ENCODE measurements around the gene NEDD9. TPM values are rescaled to one million over a fixed set of nuclear protein-coding genes. Genes with fewer than 3 reads are reported as not detected.

NEDD9 gene
- total RNA-seq, 1 donor from 2014 or later = 14.1 TPM

DNA sequence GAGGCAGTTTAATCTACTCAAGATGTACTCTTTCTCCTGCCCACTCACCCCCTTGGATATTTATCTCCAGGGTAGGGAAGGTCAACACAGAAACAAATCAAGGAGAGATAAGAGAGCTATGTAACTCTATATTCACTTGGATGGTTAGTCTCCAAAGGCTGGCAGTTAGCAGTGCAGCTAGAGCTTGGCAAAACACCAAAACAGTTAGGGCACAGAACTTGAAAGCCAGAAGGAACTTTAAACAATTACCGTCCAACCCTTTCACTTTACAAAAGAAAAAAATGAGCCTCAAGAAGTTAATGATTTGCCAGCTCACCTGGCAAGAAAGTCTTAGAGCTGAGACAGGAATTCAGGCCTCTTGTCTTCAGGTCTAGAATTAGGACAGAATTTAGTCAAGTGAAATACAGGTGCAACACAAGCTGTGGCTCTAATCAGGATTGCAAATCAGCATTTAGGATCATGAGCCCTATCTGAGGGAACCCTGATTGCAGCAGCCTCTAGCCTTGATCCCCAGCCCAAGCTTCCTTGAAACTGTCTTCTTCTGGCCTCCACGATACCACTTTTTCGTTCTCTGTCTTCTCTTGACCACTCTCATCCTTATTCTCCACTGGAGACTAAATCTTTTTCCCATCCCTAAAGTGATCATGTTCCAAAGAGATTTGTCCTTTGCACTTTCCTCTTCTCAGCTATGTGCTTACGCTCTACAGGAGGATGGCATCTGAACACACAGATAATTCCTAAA is 14.9 kb downstream of the NEDD9 start:
- Mint-ChIP-seq H3K27me3 (ENCODE audit: low read depth) (no peaks in the 10 kb centered on the region), H3K4me1 (peaks cover 60% of the 10 kb centered on the region), H3K4me3 (no peak overlapping the region), H3K36me3 (ENCODE audit: low read depth) (peaks cover 12% of the 10 kb centered on the region), H3K9me3 (no peaks in the 10 kb centered on the region), H3K27ac (ENCODE audit: unreplicated experiment) (no peak overlapping the region)
- no peak for DNase-seq (ENCODE audit: low read depth, low spot score)
- TF ChIP-seq, protein P1, sequence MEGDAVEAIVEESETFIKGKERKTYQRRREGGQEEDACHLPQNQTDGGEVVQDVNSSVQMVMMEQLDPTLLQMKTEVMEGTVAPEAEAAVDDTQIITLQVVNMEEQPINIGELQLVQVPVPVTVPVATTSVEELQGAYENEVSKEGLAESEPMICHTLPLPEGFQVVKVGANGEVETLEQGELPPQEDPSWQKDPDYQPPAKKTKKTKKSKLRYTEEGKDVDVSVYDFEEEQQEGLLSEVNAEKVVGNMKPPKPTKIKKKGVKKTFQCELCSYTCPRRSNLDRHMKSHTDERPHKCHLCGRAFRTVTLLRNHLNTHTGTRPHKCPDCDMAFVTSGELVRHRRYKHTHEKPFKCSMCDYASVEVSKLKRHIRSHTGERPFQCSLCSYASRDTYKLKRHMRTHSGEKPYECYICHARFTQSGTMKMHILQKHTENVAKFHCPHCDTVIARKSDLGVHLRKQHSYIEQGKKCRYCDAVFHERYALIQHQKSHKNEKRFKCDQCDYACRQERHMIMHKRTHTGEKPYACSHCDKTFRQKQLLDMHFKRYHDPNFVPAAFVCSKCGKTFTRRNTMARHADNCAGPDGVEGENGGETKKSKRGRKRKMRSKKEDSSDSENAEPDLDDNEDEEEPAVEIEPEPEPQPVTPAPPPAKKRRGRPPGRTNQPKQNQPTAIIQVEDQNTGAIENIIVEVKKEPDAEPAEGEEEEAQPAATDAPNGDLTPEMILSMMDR (conservative IDR thresholded peaks at IDR 0.05) = no peak

DNA sequence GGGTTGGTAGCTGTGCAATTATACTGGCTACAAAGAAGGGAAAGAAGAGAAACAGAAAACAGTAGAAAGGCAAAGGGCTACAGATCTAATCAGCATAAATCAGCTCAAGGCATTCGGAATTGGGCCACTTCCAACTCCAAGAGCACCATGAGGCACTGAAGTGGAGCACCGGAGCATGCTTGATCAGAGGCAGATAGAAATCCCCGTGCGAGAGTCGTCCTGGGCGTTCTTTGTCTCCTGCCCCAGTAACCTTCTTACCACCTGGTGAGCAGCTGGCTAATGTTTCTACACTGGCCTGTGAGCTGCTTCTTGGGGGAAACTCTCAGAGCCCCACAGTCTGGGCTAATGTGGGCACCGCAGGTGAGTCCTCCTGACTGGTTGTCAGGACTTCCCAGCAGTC is 16.7 kb downstream of the NEDD9 start:
- peak overlapping the region; percentile 65 for H3K27ac Mint-ChIP-seq (ENCODE audit: unreplicated experiment)
- H3K27me3 Mint-ChIP-seq (ENCODE audit: low read depth) = no peaks in the 10 kb centered on the region
- peaks cover 60% of the 10 kb centered on the region for H3K4me1 Mint-ChIP-seq
- H3K36me3 Mint-ChIP-seq (ENCODE audit: low read depth) = peaks cover 16% of the 10 kb centered on the region
- H3K9me3 Mint-ChIP-seq = no peaks in the 10 kb centered on the region
- H3K4me3 Mint-ChIP-seq = no peak overlapping the region
- no peak for DNase-seq (ENCODE audit: low read depth, low spot score)
- TF ChIP-seq, protein P1 (conservative IDR thresholded peaks at IDR 0.05) = no peak

DNA sequence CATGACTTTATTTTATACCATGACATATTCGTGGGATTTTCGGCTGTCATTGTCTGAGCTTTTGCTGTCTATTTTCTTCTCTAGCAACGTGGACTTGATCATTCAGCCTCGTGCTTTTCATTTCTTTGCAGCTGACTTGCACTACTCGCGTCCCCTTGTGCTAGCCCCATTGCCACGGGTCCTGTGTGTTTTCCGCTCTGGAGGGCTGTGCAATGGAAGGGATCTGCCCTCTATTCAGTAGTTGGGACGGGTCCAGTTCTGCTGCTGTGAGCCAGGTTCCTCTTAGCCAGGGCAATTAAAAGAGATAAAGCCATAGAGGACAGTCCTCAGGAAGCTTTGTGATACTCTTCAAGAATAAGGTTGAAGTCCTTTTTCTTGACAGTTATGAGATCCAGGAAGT is 17.6 kb downstream of the NEDD9 start:
- Mint-ChIP-seq H3K27ac (ENCODE audit: unreplicated experiment) (no peak overlapping the region), H3K9me3 (no peaks in the 10 kb centered on the region), H3K4me1 (peaks cover 55% of the 10 kb centered on the region), H3K27me3 (ENCODE audit: low read depth) (no peaks in the 10 kb centered on the region), H3K36me3 (ENCODE audit: low read depth) (peaks cover 14% of the 10 kb centered on the region), H3K4me3 (no peak overlapping the region)
- TF ChIP-seq, protein P1 (conservative IDR thresholded peaks at IDR 0.05) = no peak
- no peak for DNase-seq (ENCODE audit: low read depth, low spot score)

DNA sequence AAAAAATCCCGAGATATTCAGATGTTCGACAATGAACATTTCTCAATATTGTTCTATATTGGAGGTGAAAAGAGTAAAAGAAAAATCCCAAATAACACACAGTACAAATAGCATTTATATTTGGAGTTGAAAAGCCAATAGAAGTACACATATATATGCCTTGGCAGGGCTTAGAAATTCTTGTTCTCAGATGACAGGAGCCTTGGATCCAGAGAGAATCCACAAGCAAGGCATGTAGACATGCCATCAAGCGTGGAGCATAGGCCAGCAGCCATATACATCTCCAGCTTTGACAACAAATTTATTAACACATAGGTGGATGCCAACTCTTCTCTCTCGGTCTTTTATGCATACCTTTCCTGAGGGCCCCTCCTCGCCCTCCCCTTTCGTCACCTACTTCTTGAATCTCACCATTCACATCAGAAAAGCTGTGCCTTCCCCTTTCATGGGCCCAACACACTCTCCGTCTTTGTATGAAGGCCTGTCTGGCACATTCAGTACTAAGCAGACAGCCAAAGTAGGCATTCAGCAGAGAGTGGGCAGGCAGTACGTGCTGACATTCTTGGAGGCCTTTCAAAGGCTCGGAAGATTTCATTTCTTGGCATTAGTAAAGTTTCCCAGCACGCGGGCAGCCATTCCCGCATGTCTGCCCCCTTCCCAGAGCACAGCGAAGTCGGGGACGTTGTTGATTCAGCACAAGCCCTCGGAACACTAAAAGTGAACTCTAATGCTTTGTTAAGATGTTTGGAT is 18.2 kb downstream of the NEDD9 start:
- Mint-ChIP-seq H3K27ac (ENCODE audit: unreplicated experiment) (no peak overlapping the region), H3K4me1 (peaks cover 54% of the 10 kb centered on the region), H3K36me3 (ENCODE audit: low read depth) (peaks cover 19% of the 10 kb centered on the region), H3K9me3 (no peaks in the 10 kb centered on the region), H3K27me3 (ENCODE audit: low read depth) (no peaks in the 10 kb centered on the region), H3K4me3 (no peak overlapping the region)
- no peak for DNase-seq (ENCODE audit: low read depth, low spot score)
- TF ChIP-seq, protein P1 (conservative IDR thresholded peaks at IDR 0.05) = no peak

DNA sequence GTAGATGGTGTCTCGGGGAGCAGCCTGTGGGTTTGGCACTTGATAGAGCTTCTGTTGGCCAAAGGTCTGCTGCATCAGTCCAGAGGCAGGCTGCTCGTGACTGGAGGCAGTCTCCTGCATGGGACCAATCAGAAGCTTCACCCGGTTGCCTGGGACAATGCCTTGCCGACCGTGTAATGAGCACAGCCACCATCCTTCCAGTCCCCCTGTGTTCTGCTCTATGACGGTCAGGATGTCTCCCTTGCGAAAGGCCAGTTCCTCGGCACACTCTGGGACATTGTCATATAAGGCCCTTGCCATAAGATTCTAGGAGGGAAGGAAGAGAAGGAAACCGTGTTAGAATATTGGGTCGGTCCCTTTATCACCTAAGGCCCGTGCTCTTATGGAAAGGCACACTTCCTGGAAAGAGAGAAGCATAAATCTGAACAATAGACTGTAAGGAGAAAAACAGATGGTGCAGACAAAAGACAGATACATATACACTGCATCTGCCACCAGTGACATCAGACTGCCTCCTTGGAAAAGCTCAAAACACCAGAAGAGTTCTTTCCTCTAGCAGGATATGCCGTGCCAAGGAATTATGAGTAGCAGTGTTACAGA is 18.9 kb downstream of the NEDD9 start:
- H3K9me3 Mint-ChIP-seq = no peaks in the 10 kb centered on the region
- peaks cover 19% of the 10 kb centered on the region for H3K36me3 Mint-ChIP-seq (ENCODE audit: low read depth)
- H3K27ac Mint-ChIP-seq (ENCODE audit: unreplicated experiment) = no peak overlapping the region
- TF ChIP-seq, protein P1 (conservative IDR thresholded peaks at IDR 0.05) = no peak
- DNase-seq (ENCODE audit: low read depth, low spot score) = no peak
- H3K4me1 Mint-ChIP-seq = peaks cover 49% of the 10 kb centered on the region
- H3K27me3 Mint-ChIP-seq (ENCODE audit: low read depth) = no peaks in the 10 kb centered on the region
- H3K4me3 Mint-ChIP-seq = no peak overlapping the region

All from neural crest cell (in vitro differentiated cells).